OCI-LY1 (cell line): ENCODE results near the gene PALB2.

Experiments used
- H2AFZ ChIP-seq: fragments of 200-600 bp; sonication (generic), shearing (Covaris generic); 2 replicates; pipeline ENCODE4 v1.6.0; 2014; ENCODE audit warnings: antibody characterized with exemption, mild to moderate bottlenecking, low read length
- H3F3A ChIP-seq: fragments of 200-600 bp; sonication (generic), shearing (Covaris generic); 2 replicates; pipeline ENCODE4 v1.6.0; 2014; ENCODE audit warnings: mild to moderate bottlenecking, antibody characterized with exemption, low read length, moderate library complexity; ENCODE audit not compliant: insufficient read depth
- H3K27ac ChIP-seq: fragments of 200-600 bp; sonication (generic); 2 replicates; pipeline ENCODE4 v1.5.1; 2014; ENCODE audit warnings: low read length, mixed run types, mild to moderate bottlenecking, low read depth; ENCODE audit not compliant: poor library complexity, severe bottlenecking
- H3K27me3 ChIP-seq: fragments of 200-600 bp; sonication (generic); 2 replicates; pipeline ENCODE4 v1.6.0; 2014; ENCODE audit warnings: antibody characterized with exemption, mild to moderate bottlenecking, low read length, moderate library complexity; ENCODE audit not compliant: insufficient read depth
- H3K36me3 ChIP-seq: fragments of 200-600 bp; sonication (generic); 2 replicates; pipeline ENCODE4 v1.6.1; 2014; ENCODE audit warnings: mild to moderate bottlenecking, antibody characterized with exemption, low read length, moderate library complexity, mixed read lengths; ENCODE audit not compliant: insufficient read depth
- H3K4me1 ChIP-seq: fragments of 200-600 bp; sonication (generic); 2 replicates; pipeline ENCODE4 v1.5.1; 2014; ENCODE audit warnings: mild to moderate bottlenecking, low read length, moderate library complexity; ENCODE audit not compliant: insufficient read depth, severe bottlenecking
- H3K4me2 ChIP-seq: fragments of 200-600 bp; sonication (generic), shearing (Covaris generic); 2 replicates; pipeline ENCODE4 v1.6.1; 2014; ENCODE audit warnings: low read length
- H3K4me3 ChIP-seq: fragments of 200-600 bp; sonication (generic); 2 replicates; pipeline ENCODE4 v1.5.1; 2014; ENCODE audit warnings: low read length, low read depth, mild to moderate bottlenecking, mixed read lengths; ENCODE audit not compliant: poor library complexity, severe bottlenecking
- H3K79me2 ChIP-seq: fragments of 200-600 bp; shearing (Covaris generic); 2 replicates; pipeline ENCODE4 v1.6.1; 2016; ENCODE audit warnings: mixed run types, low read length, mixed read lengths; ENCODE audit not compliant: insufficient read depth
- H3K9ac ChIP-seq: fragments of 200-600 bp; sonication (generic), shearing (Covaris generic); 2 replicates; pipeline ENCODE4 v1.6.1; 2014; ENCODE audit warnings: mild to moderate bottlenecking, low read length, mixed read lengths
- H3K9me2 ChIP-seq: fragments of 200-600 bp; sonication (generic), shearing (Covaris generic); 2 replicates; pipeline ENCODE4 v1.6.1; 2014; ENCODE audit warnings: low read depth, mild to moderate bottlenecking, low read length, mixed read lengths
- H3K9me3 ChIP-seq: fragments of 200-600 bp; shearing (Covaris generic); 2 replicates; pipeline ENCODE4 v1.6.1; 2014; ENCODE audit warnings: low read length, mixed read lengths
- H4K20me1 ChIP-seq: fragments of 200-600 bp; sonication (generic), shearing (Covaris generic); 2 replicates; pipeline ENCODE4 v1.6.0; 2016; ENCODE audit warnings: mild to moderate bottlenecking, low read length; ENCODE audit not compliant: insufficient read depth
- EZH2 ChIP-seq: fragments of 200-600 bp; sonication (generic), shearing (Covaris generic); IDR thresholded peaks from 2 replicates; pipeline ENCODE4 v1.8.0; 2017; ENCODE audit warnings: borderline replicate concordance, mixed run types, mild to moderate bottlenecking, antibody characterized with exemption, low read length, moderate library complexity, mixed read lengths
- TF ChIP-seq, protein P1 (sequence below): fragments of 200-600 bp; sonication (generic), shearing (Covaris generic); IDR thresholded peaks from 2 replicates; pipeline ENCODE4 v1.5.1; 2017; ENCODE audit warnings: mild to moderate bottlenecking, antibody characterized with exemption, low read length, moderate library complexity, mixed read lengths

Gene PALB2

GRCh38 chr16:23640931-23641765 is at the start of gene PALB2, which contains the start of gene DCTN5:
Gene PALB2, minus strand, starts transcription at chr16:23641310. Its CDS starts 153 bp downstream, at chr16:23641157.
Gene DCTN5, plus strand, starts transcription at chr16:23641466. Its CDS starts 77 bp downstream, at chr16:23641543.
- H3K4me1 ChIP-seq = peaks cover 26% of the 10 kb centered on the region
- peaks cover 51% of the 10 kb centered on the region for H3K36me3 ChIP-seq
- peaks cover 29% of the 10 kb centered on the region for H3K79me2 ChIP-seq
- peak within 1 kb of the TSS; percentile 97 for H3K9ac ChIP-seq
- peak within 1 kb of the TSS; percentile 90 for H3K4me2 ChIP-seq
- H3F3A ChIP-seq = no peaks in the 10 kb centered on the region
- no peaks in the 10 kb centered on the region for H3K27me3 ChIP-seq
- 0 out of 2 replicates have a peak within 1 kb of the TSS, but pooled peaks have one; percentile 34 for H2AFZ ChIP-seq
- H3K9me3 ChIP-seq = no peaks in the 10 kb centered on the region
- peak within 1 kb of the TSS; percentile 93 for H3K4me3 ChIP-seq
- H4K20me1 ChIP-seq = no peaks in the 10 kb centered on the region
- peak within 1 kb of the TSS; percentile 80 for H3K27ac ChIP-seq
- no peaks in the 10 kb centered on the region for H3K9me2 ChIP-seq
- no peak for TF ChIP-seq EZH2
- TF ChIP-seq, protein P1, sequence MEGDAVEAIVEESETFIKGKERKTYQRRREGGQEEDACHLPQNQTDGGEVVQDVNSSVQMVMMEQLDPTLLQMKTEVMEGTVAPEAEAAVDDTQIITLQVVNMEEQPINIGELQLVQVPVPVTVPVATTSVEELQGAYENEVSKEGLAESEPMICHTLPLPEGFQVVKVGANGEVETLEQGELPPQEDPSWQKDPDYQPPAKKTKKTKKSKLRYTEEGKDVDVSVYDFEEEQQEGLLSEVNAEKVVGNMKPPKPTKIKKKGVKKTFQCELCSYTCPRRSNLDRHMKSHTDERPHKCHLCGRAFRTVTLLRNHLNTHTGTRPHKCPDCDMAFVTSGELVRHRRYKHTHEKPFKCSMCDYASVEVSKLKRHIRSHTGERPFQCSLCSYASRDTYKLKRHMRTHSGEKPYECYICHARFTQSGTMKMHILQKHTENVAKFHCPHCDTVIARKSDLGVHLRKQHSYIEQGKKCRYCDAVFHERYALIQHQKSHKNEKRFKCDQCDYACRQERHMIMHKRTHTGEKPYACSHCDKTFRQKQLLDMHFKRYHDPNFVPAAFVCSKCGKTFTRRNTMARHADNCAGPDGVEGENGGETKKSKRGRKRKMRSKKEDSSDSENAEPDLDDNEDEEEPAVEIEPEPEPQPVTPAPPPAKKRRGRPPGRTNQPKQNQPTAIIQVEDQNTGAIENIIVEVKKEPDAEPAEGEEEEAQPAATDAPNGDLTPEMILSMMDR = no peak

GRCh38 chr16:23689442-23690187 is 48.5 kb upstream of the PALB2 start:
- no peak overlapping the region for H3K27ac ChIP-seq
- no peaks in the 10 kb centered on the region for H3K9me2 ChIP-seq
- H3F3A ChIP-seq = peaks cover 3% of the 10 kb centered on the region; the same call in 1 of the 2 replicates
- no peaks in the 10 kb centered on the region for H3K9me3 ChIP-seq
- H3K4me2 ChIP-seq = no peak overlapping the region
- H3K4me1 ChIP-seq = peaks cover 7% of the 10 kb centered on the region
- H3K27me3 ChIP-seq = no peaks in the 10 kb centered on the region
- TF ChIP-seq, protein P1 = no peak
- TF ChIP-seq EZH2 = no peak
- no peak overlapping the region for H3K4me3 ChIP-seq
- H3K36me3 ChIP-seq = peaks cover 77% of the 10 kb centered on the region
- H2AFZ ChIP-seq = no peak overlapping the region
- no peak overlapping the region for H3K9ac ChIP-seq
- H4K20me1 ChIP-seq = no peaks in the 10 kb centered on the region
- no peaks in the 10 kb centered on the region for H3K79me2 ChIP-seq

DNA sequence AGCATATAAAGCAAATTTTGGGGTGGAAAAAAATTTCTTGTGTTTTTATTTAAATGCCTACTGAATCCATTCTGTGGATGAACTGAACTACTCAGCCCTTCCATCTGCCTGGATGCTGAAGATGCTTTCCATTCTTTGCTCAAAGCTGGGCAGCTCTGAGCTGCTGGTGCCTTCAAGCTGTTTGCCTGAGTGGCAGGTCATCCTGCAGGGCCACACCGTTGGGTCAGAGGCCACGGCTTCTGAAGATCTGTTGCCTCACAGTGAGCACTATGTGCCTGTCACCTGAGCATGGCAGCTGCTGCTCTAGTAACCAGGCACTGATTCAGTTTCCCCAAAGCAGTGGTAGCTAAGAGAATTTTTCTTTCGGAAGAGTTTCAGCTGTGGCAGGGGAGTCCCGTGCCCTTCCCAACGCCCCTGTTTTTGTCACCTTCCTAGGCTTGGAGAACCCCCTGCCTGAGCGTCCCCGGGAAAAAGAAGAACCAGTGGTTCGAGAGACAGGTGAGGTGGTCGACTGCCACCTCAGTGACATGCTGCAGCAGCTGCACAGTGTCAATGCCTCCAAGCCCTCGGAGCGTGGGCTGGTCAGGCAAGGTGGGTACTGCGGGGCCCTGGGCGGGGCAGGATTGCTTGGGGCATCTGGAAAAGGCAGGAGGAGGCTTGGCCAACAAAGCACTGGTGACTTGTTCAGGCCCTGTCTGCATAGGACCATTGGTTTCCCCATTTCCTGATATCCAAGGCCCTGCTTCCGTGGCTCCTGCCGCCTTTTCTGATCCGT is 46.1 kb upstream of the PALB2 start:
- H3K79me2 ChIP-seq = peaks cover under 1% of the 10 kb centered on the region; the same call in 1 of the 2 replicates
- H3F3A ChIP-seq = peaks cover 3% of the 10 kb centered on the region; the same call in 1 of the 2 replicates
- no peak overlapping the region for H3K4me2 ChIP-seq
- H3K4me1 ChIP-seq = no peaks in the 10 kb centered on the region
- H3K4me3 ChIP-seq = no peak overlapping the region
- no peaks in the 10 kb centered on the region for H4K20me1 ChIP-seq
- no peaks in the 10 kb centered on the region for H3K9me2 ChIP-seq
- no peak overlapping the region for H2AFZ ChIP-seq
- H3K9ac ChIP-seq = no peak overlapping the region
- H3K9me3 ChIP-seq = no peaks in the 10 kb centered on the region
- TF ChIP-seq, protein P1 = no peak
- no peak for TF ChIP-seq EZH2
- peaks cover 100% of the 10 kb centered on the region for H3K36me3 ChIP-seq
- H3K27me3 ChIP-seq = no peaks in the 10 kb centered on the region
- H3K27ac ChIP-seq = no peak overlapping the region
